Measurements from ENCODE around the gene CREBL2. TPM values are rescaled to one million over a fixed set of nuclear protein-coding genes. Genes with fewer than 3 reads are reported as not detected.

The CREBL2 gene
- total and polyA plus RNA-seq, 2 of the 13 experiments (the other 11 are each of a cell fraction or from before 2014, with no cell fraction given) = 6.9 to 8.4 TPM

DNA sequence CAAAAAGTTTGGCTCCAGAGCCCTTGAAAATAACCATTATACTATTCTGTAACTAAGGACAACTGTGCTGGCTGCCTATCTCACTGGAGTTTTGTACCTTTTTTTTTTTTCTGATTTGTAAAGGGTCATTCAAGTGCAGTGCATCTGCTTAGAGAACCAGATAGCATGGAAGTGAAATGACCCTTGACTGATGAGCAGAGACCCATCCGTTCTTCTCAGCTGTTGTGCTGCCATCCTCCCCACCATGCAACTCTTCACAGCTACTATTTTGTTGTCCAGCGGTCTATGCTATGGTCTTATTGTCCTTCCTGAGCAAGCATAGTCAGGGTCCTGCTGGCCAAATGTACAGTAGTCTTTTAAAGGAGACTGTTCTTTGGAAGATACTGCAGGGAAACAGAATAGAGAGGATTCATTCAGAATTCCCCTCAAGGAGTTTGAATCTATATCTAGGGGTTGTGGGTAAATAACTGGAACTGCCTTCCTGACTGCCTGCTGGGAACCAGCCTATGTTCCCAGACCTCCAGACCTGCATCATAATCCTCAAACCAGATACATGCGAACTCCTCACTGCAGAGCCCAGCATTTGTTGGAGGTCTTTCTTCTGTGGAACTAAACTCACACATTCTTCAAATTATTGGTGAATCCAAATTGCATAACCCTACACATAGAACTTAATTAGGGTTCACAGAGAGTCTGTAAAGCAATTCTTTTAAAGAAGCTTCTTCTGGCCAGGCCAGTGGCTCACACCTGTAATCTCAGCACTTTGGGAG lies 43.2 kb downstream of the CREBL2 start (continued):
- TF ChIP-seq, protein P1, sequence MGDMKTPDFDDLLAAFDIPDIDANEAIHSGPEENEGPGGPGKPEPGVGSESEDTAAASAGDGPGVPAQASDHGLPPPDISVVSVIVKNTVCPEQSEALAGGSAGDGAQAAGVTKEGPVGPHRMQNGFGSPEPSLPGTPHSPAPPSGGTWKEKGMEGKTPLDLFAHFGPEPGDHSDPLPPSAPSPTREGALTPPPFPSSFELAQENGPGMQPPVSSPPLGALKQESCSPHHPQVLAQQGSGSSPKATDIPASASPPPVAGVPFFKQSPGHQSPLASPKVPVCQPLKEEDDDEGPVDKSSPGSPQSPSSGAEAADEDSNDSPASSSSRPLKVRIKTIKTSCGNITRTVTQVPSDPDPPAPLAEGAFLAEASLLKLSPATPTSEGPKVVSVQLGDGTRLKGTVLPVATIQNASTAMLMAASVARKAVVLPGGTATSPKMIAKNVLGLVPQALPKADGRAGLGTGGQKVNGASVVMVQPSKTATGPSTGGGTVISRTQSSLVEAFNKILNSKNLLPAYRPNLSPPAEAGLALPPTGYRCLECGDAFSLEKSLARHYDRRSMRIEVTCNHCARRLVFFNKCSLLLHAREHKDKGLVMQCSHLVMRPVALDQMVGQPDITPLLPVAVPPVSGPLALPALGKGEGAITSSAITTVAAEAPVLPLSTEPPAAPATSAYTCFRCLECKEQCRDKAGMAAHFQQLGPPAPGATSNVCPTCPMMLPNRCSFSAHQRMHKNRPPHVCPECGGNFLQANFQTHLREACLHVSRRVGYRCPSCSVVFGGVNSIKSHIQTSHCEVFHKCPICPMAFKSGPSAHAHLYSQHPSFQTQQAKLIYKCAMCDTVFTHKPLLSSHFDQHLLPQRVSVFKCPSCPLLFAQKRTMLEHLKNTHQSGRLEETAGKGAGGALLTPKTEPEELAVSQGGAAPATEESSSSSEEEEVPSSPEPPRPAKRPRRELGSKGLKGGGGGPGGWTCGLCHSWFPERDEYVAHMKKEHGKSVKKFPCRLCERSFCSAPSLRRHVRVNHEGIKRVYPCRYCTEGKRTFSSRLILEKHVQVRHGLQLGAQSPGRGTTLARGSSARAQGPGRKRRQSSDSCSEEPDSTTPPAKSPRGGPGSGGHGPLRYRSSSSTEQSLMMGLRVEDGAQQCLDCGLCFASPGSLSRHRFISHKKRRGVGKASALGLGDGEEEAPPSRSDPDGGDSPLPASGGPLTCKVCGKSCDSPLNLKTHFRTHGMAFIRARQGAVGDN (CRISPR knock-in tag; IDR thresholded peaks at IDR 0.05) = no peak
- TF ChIP-seq ZNF260 (CRISPR knock-in tag; IDR thresholded peaks at IDR 0.05; ENCODE audit: borderline replicate concordance, low read depth) = no peak

- in situ Hi-C loops (cut with HindIII; ENCODE audit: extremely low pct_ligation_motif_present, low pct_unique_long_range_greater_than_20kb) (no loop called here), intact Hi-C loops (cut with micrococcal nuclease; ENCODE audit: unreplicated experiment) (no loop called here)
- Histone ChIP-seq H3K79me2 (ENCODE audit: insufficient read depth, low read length) (no peaks in the 10 kb centered on the region), H3K4me2 (ENCODE audit: low read depth, low read length) (no peak overlapping the region), H3K27ac (ENCODE audit: extremely low read length, insufficient read depth, low read length) (no peak overlapping the region), H3K36me3 (replicated peaks in 1 of 2; ENCODE audit: control insufficient read depth in 1 of 2, insufficient read depth in 2 of 2, low read length in 2 of 2) (no peaks in the 10 kb centered on the region), H3K27me3 (ENCODE audit: control insufficient read depth in 1 of 2, insufficient read depth in 2 of 2, low read length in 2 of 2) (no peaks in the 10 kb centered on the region), H3K4me3 (replicated peaks in 1 of 3; ENCODE audit: insufficient read depth in 1 of 3, low read depth in 2 of 3, low read length in 3 of 3) (no peak overlapping the region), H4K20me1 (ENCODE audit: insufficient read depth, low read length) (no peaks in the 10 kb centered on the region), H3K9me3 (ENCODE audit: low read length) (no peaks in the 10 kb centered on the region), H2AFZ (ENCODE audit: low read length) (no peak overlapping the region), H3K9ac (ENCODE audit: insufficient read depth, low read depth, low read length) (no peak overlapping the region), H3K4me1 (ENCODE audit: insufficient read depth, low read length) (peaks cover 7% of the 10 kb centered on the region)
- 31% methylated on average over 2 of the region's 3 CpGs for WGBS (ENCODE audit: low lambda C conversion rate)
- FAIRE-seq (no peak), ATAC-seq (no peak), DNase-seq (ENCODE audit: low spot score) (no peak)
- TF ChIP-seq PBX2 (CRISPR knock-in tag; IDR thresholded peaks at IDR 0.05) (no peak), GMEB1 (CRISPR knock-in tag; IDR thresholded peaks at IDR 0.05; ENCODE audit: borderline replicate concordance) (no peak), JUN (CRISPR knock-in tag; IDR thresholded peaks at IDR 0.05) (no peak)
- POLR2A ChIA-PET = interaction anchor here (0.6 kb wide), 1 partner anchor 274 kb away, joined by 3 read pairs; no protein-coding TSS in a partner anchor
- no TSS peak for BruUV-seq (replicated peaks)
- CTCF ChIA-PET (ENCODE audit: low intra/inter-chr PET ratio, low total read pairs) = no interaction called here
These were observed 48.5 kb downstream of the CREBL2 start for GRCh38 chr12:12660201-12660600.

Data from HepG2 (cell line).